Fibroblast of lung (primary cell): Measurements from ENCODE around the gene BZW1.

Source experiments
- CTCF ChIP-seq, 2 donors: IDR thresholded peaks in 1 of 2; conservative IDR thresholded peaks in 1 of 2; 1 replicate in 1 of 2; 2 replicates in 1 of 2; pipeline ENCODE4 v1.5.1; 2011 to 2012; ENCODE audit warnings: low read length in 2 of 2, control low read depth in 1 of 2, inconsistent platforms in 1 of 2, low read depth in 1 of 2, mild to moderate bottlenecking in 1 of 2
- EZH2 ChIP-seq: IDR thresholded peaks from 2 replicates; pipeline ENCODE4 v1.5.1; 2012; ENCODE audit warnings: low read length, control low read depth, mild to moderate bottlenecking; ENCODE audit errors: missing control alignments

- no peak for TF ChIP-seq CTCF (conservative IDR thresholded peaks at IDR 0.05 in 1 of 2, IDR thresholded peaks at IDR 0.05 in 1 of 2; ENCODE audit: low read depth in 1 of 2, low read length in 2 of 2)
- TF ChIP-seq EZH2 = no peak
Measured at GRCh38 chr2:200791905-200792304, 19.8 kb upstream of the BZW1 start.
